NCI-H82 treated with DMSO at 0.1 percent for 48 hours (cell line): ENCODE results near the gene TAF5L.
"Not testable (repeated sequence)": the region's sequence is repeated elsewhere in the genome, so short reads cannot be mapped to it uniquely, and the experiment has no call there.

Source experiments
- DNase-seq: peaks from one replicate; lab custom pipeline; 2025; ENCODE audit not compliant: unreplicated experiment; lab: John Stamatoyannopoulos, UW

Gene TAF5L

DNA sequence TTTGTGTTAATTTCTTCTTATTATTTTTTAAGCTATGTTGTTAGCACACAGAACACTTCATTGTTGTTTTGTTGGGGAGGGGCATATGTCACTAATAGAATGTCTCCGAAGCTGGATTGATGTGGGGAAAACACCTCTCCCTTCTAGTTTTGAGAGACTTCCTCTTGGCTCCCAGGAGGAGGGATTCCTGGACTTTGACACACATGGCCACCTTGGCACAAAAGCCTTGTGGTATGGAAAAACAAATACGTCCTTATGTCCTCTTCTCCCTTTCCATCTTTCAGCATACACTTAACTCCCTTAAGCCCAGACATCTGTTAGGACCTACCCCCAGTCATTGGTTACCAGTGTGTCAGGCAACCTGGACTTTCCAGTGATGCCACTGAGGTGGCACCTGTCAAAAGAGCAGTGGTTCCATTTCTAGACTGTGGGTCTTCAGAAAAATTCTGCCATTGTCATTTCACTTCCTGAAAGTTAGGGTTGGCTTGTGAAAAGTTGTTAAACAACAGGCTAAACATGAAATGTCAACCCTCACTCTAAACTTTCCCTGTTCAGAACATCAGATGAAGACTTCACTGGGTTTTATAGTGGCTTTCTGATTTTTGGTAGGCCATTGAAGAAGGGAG lies 54.9 kb downstream of the TAF5L start:
- peak; percentile 67 for DNase-seq

DNA sequence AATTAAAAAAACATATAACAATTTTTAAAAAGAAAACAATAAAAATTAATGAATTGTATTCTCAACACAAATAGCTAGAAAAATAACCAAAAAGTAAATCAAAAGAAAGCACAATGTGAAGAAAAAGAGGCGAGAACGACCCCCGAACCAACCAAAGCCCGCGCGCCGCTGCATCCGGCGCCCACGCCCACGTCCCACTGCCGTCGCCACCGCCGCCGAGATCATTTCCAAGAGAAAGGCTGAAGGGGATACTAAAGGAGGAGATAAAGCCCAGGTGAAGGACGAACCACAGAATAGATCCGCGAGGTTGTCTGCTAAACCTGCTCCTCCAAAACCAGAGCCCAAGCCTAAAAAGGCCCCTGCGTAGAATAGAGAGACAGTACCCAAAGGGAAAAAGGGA lies 55.6 kb downstream of the TAF5L start:
- DNase-seq, result no peak

DNA sequence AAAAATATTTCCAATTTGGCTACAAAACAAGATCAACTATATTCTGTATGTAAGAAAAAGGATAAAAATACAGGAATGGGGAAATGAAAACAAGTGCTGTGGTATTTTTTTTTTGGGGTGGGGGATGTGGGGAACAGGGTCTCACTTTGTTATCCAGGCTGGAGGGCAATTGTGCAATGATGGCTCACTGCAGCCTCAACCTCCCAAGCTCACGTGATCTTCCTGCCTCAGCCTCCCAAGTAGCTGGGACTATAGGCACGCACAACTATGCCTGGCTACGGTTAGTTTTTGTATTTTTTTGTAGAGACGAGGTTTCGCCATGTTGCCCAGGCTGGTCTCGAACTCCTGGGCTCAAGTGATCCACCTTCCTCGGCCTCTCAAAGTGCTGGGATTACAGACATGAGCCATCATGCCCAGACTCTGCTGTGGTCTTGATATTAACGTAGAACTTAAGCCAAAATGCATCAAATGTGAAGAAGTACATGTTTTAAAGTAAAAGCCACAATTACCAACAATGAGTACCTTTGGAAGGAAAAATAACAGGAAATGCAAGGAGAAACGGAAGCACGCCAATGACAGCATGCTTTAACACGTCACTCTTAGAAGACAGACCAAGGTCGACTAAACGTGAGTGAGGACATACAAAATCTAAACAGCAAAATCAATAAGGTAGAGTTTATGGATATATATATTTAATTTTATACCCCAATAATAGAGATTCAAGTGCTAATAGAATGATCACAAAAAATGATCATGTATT lies 58.6 kb downstream of the TAF5L start:
- DNase-seq, result no peak

DNA sequence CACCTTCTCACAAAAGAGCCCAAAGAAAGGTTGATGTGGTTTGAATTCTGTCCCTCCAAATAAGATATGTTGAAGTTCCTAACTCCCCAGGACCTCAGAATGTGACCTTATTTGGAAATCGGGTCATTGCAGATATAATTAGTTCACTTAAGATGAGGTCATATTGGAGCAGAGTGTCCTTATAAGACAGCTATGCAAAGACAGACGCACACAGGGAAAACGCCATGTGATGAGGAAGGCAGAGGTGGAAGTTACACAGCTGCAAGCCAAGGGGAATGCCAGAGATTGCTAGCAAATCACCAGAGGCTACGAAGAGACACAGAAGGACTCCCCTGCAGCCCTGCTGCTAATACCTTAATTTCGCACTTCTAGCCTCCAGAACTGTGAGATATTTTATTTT lies 62.2 kb downstream of the TAF5L start:
- DNase-seq, result no peak

DNA sequence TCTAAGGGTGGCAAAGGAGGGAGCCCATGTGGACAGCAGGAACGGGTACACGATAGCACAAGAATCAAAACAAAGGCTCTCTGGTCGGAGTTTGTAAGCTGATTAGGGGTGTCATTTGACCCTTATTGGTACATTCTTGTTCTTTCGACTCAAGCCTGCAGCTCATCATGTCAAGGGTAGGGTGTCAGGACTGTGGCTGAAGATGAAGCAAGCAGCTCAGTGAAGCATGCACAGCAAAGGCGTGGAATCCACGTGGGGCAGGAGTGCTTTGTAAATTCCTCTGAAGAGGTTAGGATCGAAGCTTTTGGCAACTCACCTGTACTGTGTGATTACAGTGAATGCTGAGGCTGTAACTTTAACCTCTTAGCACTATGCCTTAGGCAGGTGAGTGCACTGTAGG lies 62.7 kb downstream of the TAF5L start:
- no peak for DNase-seq

DNA sequence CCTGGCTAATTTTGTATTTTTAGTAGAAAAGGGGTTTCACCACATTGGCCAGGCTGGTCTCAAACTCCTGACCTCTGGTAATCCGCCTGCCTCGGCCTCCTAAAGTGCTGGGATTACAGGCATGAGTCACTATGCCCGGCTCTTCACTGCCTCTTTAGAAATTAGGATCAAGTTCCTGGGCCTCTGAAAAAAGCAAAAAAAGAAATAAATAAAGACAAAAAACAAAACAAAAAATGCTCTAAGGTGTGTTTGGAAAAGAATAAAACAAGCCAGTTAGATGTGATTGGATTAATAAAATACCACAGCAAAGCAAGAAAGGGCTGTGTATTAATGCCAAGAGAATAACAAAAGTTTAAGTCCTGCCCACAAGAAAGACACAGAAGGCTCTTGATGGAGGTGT lies 63.2 kb downstream of the TAF5L start:
- DNase-seq, result no peak

DNA sequence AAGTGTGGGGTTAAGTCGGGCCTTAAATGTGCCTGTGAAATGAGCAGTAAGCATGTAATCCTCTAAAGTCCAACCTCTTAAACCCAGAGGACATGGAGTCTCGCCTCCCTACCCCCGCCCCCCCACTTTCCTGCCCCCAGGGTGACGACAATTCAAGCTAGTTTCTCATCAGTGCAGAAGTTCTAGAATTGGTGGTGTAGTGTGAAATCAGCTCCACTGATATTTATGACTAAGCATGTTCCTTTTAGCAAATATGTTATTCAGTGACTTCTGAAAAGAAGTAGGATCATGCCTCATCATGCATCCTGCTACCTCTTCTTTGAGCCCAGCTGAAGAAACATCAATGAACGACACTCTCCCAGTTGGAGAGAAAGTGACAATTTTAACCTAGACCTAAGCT lies 64.8 kb downstream of the TAF5L start:
- DNase-seq, result peak; percentile 51

DNA sequence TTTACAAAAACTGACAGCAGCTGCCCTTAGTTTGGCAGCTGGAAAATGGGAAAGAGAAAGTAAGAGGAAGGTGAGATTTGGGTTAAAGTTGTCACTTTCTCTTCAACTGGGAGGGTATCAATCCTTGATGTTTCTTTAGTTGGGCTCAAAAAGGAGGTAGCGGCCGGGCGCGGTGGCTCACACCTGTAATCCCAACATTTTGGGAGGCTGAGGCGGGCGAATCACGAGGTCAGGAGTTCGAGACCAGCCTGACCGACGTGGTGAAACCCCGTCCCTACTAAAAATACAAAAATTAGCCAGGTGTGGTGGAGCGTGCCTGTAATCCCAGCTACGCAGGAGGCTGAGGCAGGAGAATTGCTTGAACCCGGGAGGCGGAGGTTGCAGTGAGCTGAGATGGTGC lies 65.8 kb downstream of the TAF5L start:
- DNase-seq, result not testable (repeated sequence)

DNA sequence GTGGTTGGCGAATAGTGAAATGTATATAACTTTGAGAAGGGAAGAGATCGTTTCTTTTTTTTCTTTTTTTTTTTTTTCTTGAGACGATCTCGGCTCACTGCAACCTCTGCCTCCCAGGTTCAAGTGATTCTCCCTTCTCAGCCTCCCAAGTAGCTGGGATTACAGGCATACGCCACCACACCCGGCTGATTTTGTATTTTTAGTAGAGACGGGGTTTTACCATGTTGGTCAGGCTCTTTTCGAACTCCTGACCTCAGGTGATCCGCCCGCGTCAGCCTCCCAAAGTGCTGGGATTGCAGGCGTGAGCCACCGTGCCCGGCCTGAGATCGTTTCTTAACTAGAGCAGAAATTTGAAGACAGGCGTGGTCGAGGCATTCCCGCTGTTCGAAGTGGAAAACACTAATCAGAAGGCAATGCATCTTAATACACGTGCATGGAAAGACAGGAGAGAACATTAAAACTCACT lies 66.6 kb downstream of the TAF5L start:
- DNase-seq, result not testable (repeated sequence)

DNA sequence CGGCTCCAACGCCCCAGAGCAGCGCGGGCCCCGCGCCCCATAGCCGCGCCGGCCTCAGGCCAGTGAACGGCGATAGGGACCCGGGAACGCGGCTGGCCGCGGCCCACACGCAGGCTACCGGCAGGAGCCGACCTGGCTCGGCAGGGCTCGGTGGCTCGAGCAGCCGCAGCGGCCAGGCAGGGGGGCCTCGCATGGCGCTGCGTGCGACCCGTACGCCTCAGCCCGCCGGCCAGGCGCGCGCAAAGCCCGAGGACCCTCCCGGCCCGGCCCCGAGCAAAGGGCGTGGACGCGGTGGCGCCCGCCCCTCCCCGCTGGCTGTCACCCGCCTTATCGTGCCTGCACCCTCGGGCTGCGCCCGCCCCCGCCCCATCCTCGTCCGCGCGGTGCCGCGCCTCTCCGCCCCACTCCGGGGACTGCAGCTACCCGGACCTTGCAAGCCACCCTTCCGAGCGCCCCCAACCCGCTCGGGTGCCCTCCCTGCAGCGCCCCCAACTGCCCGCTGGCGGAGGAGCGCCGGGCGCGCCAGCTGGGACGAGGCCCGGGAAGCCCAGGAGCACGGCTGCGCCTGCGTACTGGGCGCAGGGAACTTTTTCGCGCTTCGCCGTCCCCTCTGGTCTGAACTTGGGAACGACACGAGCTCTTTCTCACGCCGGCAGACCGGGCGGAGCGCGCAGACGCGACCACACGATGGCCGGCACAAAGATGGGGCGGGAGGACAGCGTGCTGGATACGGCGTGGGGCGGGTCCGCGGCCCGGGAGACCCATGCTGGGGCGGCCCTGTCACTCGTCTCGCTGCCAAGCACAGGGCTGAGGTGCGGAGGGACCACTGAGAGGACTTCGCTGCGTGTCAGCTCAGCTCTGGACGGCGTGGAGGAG lies 67.2 kb downstream of the TAF5L start, which contains the start of gene ABCB10:
ABCB10 (minus strand) TSS at position 248 of the 876 bp plus-strand sequence; CDS start at position 193, 55 bp downstream.
- DNase-seq, result peak; percentile 97

DNA sequence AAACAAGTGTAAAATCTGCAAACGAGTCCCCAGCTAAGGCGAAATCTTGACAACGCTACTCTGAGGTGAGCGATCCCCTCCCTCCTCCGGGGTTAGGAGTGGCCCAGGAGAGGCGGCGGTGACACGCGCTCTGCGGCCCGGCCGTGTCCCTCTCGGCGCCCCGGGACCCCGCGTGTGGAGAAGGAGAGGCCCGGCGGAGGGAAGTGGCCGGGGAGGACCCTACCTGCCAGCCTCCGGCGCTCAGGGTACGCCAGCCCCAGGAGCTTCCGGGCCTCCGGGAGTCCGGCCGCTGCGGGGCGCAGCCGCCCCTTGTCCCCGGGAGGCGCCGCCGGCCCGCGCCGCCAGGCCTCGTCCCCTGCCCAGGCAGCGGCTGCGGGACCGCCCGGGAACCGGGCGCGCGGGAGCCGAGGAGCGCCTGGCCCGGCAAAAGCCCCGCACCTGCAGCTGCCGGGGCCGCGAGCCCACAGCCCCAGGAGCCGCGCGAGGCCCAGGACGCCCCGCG lies 68.0 kb downstream of the TAF5L start:
- no peak for DNase-seq

DNA sequence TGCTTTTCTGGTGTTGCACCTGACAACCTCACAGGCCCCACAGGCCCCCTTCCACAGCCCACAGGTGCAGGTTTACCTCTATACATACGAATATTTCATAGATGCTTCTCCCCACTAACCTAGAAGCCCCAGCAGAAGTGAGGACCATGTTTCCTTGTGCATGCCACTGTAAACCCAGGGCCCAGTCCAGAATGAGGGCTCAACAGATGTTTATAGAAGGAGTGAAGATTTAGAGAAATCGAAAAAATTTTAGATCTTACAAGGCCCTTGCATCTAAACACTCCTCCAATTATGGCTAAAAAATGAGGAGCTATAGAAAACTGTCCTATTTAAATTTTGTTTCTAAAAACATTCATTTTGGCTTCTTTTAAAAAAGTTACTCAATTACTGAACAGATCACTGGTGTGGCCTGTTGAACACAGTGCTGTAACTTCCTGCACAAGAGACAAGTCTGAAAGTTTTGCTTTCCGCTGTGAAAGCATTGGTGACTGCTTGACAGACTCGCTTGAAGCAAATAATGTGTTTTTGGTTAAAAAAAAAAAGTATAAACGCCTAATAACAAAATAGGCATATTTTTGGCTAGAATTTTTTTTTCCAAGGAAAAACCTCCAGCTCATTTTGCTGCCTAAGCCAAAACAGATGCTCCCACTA lies 68.6 kb downstream of the TAF5L start:
- DNase-seq, result no peak

DNA sequence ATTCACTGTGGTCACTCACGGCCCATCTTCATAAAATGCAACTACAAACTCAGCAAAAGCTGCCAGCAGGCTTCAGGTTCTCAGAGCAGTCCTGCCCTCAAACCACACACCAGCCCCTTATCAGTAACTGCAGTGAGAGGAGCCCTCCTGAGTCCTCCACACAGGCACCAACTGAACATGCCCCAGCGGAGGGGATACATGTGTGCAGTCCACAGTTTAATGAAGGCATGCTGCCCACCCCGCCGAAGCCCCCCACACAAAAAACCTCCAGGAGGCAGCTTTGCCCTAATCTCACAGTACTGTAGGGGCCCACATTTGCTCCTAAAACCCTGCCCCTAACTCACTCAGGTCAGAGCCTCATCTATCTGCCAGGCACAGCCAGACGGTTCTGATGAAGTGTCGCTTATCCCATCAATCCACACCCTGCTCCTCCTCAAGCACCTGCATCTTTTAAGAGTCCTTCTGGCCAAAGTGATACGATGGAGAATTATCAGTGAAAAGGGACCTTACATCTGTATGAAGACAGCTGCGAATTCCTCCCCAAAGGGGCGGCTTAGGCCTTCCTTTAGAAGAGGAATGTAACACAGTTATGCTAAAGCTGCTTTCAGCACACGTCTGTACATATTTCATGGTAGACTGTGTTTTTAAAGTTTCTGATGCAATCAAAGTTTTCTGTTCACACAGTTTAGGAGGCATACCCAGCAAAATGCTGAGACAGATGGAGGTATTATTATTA lies 70.9 kb downstream of the TAF5L start:
- no peak for DNase-seq

DNA sequence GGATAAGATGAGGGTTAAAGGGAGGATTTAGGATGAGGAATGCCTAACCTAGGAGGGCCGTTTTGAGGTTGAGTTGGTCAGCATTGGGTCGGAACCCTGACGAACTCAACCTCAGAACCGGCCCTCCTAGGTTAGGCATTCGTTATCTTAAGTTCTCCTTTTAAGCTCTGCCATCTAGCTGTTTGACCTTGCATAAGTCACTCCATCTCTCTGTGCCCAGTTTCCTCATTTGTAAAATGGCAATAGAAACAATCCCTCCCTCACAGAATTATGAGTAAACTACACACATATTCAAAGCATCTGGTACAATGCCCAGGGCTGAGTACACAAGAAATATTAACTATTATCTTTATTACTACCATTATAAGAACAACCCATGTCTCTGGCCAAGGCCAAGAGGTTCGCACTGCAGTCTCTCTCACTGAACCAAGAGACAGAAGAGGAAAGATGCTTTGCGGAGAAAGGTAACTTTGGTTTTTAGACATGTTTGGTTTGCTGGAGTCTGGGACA lies 72.2 kb downstream of the TAF5L start:
- DNase-seq, result no peak

DNA sequence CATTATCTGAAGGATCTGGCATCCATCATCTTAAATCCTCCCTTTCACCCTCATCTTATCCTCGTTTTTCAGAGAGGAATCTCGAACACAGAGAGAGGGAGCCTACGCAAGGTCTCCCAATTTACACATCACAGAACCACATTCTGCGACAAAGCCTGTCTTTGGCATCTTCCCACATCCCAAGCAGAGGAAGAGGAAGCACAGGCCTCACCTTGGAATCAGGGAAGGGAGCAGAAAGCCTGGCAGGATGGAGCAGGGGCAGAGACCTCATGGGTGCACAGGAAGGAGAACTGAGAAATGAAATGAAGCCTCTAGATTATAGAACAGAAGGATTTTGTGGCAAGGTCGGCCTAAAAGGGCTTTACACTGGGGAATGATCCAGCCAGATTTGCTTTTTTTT lies 73.2 kb downstream of the TAF5L start:
- no peak for DNase-seq

DNA sequence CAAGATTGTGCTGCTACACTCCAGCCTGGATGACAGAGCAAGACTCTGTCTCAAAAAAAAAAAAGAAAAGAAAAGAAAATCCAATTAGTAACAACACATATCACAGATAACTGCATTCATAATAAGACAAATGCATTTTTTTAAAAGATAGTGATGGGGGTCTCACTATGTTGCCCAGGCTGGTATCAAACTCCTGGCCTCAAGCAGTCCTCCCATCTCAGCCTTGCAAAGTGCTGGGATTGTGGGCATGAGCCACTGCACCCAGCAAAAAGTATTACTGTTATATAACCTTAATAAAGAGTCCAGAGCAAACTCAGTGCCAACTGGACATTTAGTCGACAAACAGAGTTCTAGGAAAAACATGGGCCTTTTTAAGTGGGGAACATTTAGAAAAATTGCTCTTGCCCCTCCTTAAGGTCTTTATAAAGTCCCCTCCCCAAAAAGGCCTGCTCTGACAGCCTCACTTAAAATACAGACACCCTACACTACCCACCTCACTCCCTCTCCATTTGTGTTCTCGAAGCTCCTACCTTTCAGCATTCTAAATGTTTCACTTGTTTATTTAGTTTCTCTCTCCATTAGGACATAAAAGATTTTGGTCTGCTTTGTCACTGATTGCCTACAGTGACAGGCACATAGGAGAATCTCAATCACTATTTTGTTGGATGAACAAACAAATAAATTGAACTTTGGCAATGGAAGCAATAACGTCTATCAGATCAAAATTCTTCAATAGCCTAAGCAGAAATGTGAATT lies 74.9 kb downstream of the TAF5L start:
- DNase-seq, result no peak

DNA sequence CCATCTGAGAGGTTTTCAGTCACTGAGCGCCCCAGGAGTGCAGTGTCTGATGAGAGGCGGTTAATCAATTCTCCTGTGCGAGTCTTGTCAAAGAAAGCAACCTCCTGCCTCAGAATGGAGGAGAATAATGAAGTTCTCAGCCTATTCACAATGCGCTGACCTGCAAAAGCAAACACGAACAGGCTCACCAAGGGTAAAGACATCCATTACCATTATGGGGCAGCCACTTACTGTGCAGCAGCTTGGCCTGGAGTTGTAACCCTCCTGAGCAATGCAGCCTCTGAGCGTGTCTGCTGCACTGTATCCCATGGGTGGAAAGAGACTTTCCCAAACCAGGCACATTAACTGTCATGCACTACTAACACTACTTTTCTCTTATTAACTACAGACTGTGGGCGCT lies 78.4 kb downstream of the TAF5L start:
- no peak for DNase-seq

DNA sequence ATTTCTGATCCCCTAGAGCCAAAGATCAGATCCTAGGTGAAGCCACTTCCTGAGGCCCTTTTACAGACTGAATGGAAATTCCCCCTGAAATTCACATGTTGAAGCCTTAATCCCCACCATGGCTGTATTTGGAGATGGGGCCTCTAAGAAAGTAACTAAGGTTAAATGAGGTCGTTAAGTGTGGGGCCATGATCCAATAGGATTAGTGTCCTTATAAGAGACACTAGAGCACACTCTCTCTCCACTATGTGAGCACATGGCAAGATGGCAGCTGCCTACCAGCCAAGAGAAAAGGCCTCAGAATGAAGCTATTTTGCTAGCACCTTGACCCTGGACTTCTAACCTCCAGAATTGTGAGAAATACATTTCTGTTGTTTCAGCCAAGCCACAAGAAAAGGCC lies 81.3 kb downstream of the TAF5L start:
- no peak for DNase-seq
